ENCODE results near the gene GLI1. TPM values are rescaled to one million over a fixed set of nuclear protein-coding genes. Genes with fewer than 3 reads are reported as not detected.

Gene GLI1
- total RNA-seq, 1 experiment from 2014 or later = 6.4 TPM

- Histone ChIP-seq H3K27ac (ENCODE audit: low read depth, low read length) (no peak overlapping the region), H3K9ac (ENCODE audit: low read length) (no peak overlapping the region), H4K20me1 (ENCODE audit: insufficient read depth) (no peaks in the 10 kb centered on the region), H3K4me2 (ENCODE audit: low read length) (no peak overlapping the region), H3K79me2 (ENCODE audit: insufficient read depth, low read length) (peaks cover 3% of the 10 kb centered on the region; the same call in 1 of the 2 replicates), H2AFZ (ENCODE audit: low read depth, low read length, poor library complexity, severe bottlenecking) (no peak overlapping the region), H3K4me3 (replicated peaks in 1 of 2; ENCODE audit: low read depth in 1 of 2, low read length in 2 of 2) (no peak overlapping the region), H3K4me1 (ENCODE audit: control insufficient read depth in 1 of 2, insufficient read depth in 2 of 2, low read length in 2 of 2) (no peaks in the 10 kb centered on the region), H3K36me3 (ENCODE audit: control insufficient read depth in 1 of 2, insufficient read depth in 2 of 2, low read length in 2 of 2) (peaks cover 35 to 56% of the 10 kb centered on the region in 2 experiments), H3K27me3 (ENCODE audit: insufficient read depth, low read length) (no peaks in the 10 kb centered on the region), H3K9me3 (ENCODE audit: control insufficient read depth in 1 of 2, insufficient read depth in 1 of 2, low read depth in 1 of 2, low read length in 2 of 2) (no peaks in the 10 kb centered on the region), H3K9me2 (ENCODE audit: insufficient read depth) (no peaks in the 10 kb centered on the region)
- POLR2A ChIA-PET = no interaction called here
- intact Hi-C loops (cut with micrococcal nuclease) = no loop called here
- CTCF ChIA-PET = no interaction called here
- no TSS peak for BruUV-seq (replicated peaks)
- DNase-seq (ENCODE audit: low read depth, low spot score) (no peak), ATAC-seq (peak; percentile 38; the same call in 1 of the 2 replicates)
- no peak for TF ChIP-seq POLR2A (IDR thresholded peaks at IDR 0.05; ENCODE audit: borderline replicate concordance, extremely low read depth, insufficient read depth, insufficient read length)
- no peak for TF ChIP-seq JUND (IDR thresholded peaks at IDR 0.05)
- TF ChIP-seq ZNF274 (IDR thresholded peaks at IDR 0.05; ENCODE audit: low read depth, low read length) = no peak
- TF ChIP-seq SP1 (IDR thresholded peaks at IDR 0.05; ENCODE audit: low read depth) = no peak
- no peak for TF ChIP-seq RAD21 (IDR thresholded peaks at IDR 0.05; ENCODE audit: low read depth)
- TF ChIP-seq YY1 (IDR thresholded peaks at IDR 0.05; ENCODE audit: extremely low read depth, insufficient replicate concordance, low read depth, low read length) = no peak
- TF ChIP-seq, protein P1, sequence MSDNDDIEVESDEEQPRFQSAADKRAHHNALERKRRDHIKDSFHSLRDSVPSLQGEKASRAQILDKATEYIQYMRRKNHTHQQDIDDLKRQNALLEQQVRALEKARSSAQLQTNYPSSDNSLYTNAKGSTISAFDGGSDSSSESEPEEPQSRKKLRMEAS (IDR thresholded peaks at IDR 0.05) = no peak
- TF ChIP-seq REST (IDR thresholded peaks at IDR 0.05; ENCODE audit: low read depth) = no peak
- TF ChIP-seq ATF3 (IDR thresholded peaks at IDR 0.05) = no peak
- no peak for TF ChIP-seq FOSL1 (IDR thresholded peaks at IDR 0.05; ENCODE audit: low read depth)
- TF ChIP-seq, protein P2, sequence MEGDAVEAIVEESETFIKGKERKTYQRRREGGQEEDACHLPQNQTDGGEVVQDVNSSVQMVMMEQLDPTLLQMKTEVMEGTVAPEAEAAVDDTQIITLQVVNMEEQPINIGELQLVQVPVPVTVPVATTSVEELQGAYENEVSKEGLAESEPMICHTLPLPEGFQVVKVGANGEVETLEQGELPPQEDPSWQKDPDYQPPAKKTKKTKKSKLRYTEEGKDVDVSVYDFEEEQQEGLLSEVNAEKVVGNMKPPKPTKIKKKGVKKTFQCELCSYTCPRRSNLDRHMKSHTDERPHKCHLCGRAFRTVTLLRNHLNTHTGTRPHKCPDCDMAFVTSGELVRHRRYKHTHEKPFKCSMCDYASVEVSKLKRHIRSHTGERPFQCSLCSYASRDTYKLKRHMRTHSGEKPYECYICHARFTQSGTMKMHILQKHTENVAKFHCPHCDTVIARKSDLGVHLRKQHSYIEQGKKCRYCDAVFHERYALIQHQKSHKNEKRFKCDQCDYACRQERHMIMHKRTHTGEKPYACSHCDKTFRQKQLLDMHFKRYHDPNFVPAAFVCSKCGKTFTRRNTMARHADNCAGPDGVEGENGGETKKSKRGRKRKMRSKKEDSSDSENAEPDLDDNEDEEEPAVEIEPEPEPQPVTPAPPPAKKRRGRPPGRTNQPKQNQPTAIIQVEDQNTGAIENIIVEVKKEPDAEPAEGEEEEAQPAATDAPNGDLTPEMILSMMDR (IDR thresholded peaks at IDR 0.05 in 2 of 3, conservative IDR thresholded peaks at IDR 0.05 in 1 of 3; ENCODE audit: borderline replicate concordance in 1 of 3, insufficient read depth in 1 of 3, low read depth in 2 of 3, low read length in 2 of 3) = no peak
- no peak for TF ChIP-seq TCF7L2 (IDR thresholded peaks at IDR 0.05; ENCODE audit: borderline replicate concordance, extremely low read depth, insufficient read depth, insufficient read length)
- TF ChIP-seq CEBPB (IDR thresholded peaks at IDR 0.05; ENCODE audit: low read depth) = no peak
- TF ChIP-seq, protein P3, sequence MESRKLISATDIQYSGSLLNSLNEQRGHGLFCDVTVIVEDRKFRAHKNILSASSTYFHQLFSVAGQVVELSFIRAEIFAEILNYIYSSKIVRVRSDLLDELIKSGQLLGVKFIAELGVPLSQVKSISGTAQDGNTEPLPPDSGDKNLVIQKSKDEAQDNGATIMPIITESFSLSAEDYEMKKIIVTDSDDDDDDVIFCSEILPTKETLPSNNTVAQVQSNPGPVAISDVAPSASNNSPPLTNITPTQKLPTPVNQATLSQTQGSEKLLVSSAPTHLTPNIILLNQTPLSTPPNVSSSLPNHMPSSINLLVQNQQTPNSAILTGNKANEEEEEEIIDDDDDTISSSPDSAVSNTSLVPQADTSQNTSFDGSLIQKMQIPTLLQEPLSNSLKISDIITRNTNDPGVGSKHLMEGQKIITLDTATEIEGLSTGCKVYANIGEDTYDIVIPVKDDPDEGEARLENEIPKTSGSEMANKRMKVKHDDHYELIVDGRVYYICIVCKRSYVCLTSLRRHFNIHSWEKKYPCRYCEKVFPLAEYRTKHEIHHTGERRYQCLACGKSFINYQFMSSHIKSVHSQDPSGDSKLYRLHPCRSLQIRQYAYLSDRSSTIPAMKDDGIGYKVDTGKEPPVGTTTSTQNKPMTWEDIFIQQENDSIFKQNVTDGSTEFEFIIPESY (IDR thresholded peaks at IDR 0.05; ENCODE audit: extremely low read depth, insufficient replicate concordance, low read length) = no peak
- no peak for TF ChIP-seq SIN3A (IDR thresholded peaks at IDR 0.05; ENCODE audit: low read depth)
- TF ChIP-seq ELF1 (IDR thresholded peaks at IDR 0.05; ENCODE audit: borderline replicate concordance, low read depth) = no peak
- RAD21 ChIA-PET (ENCODE audit: low non-redundant PET in 1 of 2, low total read pairs in 2 of 2, uncharacterized antibody in 2 of 2, unreplicated experiment in 2 of 2) = no interaction called here
Measured at GRCh38 chr12:57497223-57498131, 37.9 kb downstream of the GLI1 start.

Measured in HCT116 (cell line).